Astrocyte of the cerebellum (primary cell): Measurements from ENCODE around the gene AMZ2.
"Not testable (repeated sequence)": the region's sequence is repeated elsewhere in the genome, so short reads cannot be mapped to it uniquely, and the experiment has no call there.

Experiments used
- DNase-seq: peaks from one replicate; pipeline ENCODE4 v3.0.0-alpha.2; 2011; ENCODE audit warnings: low read depth
- H3K4me3 ChIP-seq: 2 replicates; pipeline ENCODE4 v1.5.1; 2011; ENCODE audit warnings: mild to moderate bottlenecking, low read depth, low read length, moderate library complexity
- in situ Hi-C: cut with HindIII; loops from 2 replicates; pipeline ENCODE4 v1.10.0; 2017; ENCODE audit warnings: low sequenced_read_pairs
- TF ChIP-seq, protein P1 (sequence below): IDR thresholded peaks from 2 replicates; pipeline ENCODE4 v1.5.1; 2012; ENCODE audit warnings: low read length, low read depth, moderate library complexity, mild to moderate bottlenecking; ENCODE audit errors: missing control alignments

The AMZ2 gene

GRCh38 chr17:68231541-68231940 lies 16.3 kb upstream of the AMZ2 start:
- no peak for DNase-seq
- H3K4me3 ChIP-seq = no peak overlapping the region
- in situ Hi-C loops = no loop called here
- TF ChIP-seq, protein P1, sequence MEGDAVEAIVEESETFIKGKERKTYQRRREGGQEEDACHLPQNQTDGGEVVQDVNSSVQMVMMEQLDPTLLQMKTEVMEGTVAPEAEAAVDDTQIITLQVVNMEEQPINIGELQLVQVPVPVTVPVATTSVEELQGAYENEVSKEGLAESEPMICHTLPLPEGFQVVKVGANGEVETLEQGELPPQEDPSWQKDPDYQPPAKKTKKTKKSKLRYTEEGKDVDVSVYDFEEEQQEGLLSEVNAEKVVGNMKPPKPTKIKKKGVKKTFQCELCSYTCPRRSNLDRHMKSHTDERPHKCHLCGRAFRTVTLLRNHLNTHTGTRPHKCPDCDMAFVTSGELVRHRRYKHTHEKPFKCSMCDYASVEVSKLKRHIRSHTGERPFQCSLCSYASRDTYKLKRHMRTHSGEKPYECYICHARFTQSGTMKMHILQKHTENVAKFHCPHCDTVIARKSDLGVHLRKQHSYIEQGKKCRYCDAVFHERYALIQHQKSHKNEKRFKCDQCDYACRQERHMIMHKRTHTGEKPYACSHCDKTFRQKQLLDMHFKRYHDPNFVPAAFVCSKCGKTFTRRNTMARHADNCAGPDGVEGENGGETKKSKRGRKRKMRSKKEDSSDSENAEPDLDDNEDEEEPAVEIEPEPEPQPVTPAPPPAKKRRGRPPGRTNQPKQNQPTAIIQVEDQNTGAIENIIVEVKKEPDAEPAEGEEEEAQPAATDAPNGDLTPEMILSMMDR = no peak

- DNase-seq = peak; percentile 22
- H3K4me3 ChIP-seq, in situ Hi-C loops: not testable (repeated sequence)
Measured at GRCh38 chr17:68232741-68233140, 15.1 kb upstream of the AMZ2 start.

GRCh38 chr17:68234726-68235335 lies 13.0 kb upstream of the AMZ2 start:
- in situ Hi-C loops, H3K4me3 ChIP-seq: not testable (repeated sequence)
- peak; percentile 81 for DNase-seq

GRCh38 chr17:68235336-68235791 lies 12.5 kb upstream of the AMZ2 start:
- H3K4me3 ChIP-seq, in situ Hi-C loops, DNase-seq: not testable (repeated sequence)

- DNase-seq, in situ Hi-C loops, H3K4me3 ChIP-seq: not testable (repeated sequence)
Measured at GRCh38 chr17:68237369-68238163, 10.3 kb upstream of the AMZ2 start.

DNA sequence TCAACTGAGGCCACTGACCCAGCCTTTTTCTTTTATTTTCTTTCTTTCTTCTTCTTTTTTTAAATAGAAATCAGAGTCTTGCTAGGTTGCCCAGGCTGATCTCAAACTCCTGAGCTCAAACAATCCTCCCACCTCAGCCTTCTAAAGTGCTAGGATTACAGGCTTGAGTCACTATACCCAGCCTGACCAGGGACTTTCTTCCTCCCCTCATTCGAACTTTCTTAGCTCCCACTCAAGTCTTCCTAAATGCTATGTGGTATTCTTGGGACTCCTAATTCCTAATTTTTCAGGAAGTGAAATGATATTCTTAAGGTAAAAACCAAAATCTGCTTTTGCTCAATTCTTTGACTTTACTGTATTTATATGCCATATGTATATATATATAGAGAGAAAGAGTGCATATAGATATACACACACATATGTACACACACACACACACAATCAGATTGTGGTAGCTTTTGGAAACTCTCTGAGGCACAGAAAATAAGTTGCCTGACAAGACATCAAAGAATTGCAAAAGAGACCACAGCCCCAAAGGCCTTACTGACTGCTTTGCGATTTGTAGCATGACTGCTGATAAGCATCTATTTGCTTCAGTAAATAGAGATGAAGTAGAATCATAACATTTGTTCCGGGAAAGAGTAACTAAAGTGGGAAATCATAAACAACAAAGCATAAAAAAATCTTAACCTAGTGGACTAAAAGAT lies 9.5 kb upstream of the AMZ2 start:
- in situ Hi-C loops = no loop called here
- no peak overlapping the region for H3K4me3 ChIP-seq
- no peak for DNase-seq
- TF ChIP-seq, protein P1 = no peak

DNA sequence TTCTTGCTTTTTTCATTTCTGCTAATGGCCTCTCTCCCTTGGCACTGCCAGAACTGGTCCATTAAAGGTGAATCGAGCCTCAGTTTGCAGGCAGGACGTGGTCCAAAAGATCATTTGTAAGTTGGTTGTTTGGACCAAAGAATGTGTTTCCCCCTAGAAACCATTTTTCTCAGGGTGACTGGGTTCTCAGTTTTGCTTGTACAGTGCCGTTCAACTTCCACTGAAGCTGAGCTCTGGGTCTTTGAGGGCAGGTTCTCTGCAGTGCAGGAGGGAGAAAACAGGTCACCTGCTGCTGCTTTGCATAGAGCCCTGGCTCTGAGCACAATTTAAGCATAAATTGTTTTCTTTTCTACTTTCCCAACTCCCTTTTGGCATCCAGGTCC lies 9.0 kb upstream of the AMZ2 start:
- DNase-seq = no peak
- TF ChIP-seq, protein P1 = no peak
- no peak overlapping the region for H3K4me3 ChIP-seq
- in situ Hi-C loops = no loop called here

DNA sequence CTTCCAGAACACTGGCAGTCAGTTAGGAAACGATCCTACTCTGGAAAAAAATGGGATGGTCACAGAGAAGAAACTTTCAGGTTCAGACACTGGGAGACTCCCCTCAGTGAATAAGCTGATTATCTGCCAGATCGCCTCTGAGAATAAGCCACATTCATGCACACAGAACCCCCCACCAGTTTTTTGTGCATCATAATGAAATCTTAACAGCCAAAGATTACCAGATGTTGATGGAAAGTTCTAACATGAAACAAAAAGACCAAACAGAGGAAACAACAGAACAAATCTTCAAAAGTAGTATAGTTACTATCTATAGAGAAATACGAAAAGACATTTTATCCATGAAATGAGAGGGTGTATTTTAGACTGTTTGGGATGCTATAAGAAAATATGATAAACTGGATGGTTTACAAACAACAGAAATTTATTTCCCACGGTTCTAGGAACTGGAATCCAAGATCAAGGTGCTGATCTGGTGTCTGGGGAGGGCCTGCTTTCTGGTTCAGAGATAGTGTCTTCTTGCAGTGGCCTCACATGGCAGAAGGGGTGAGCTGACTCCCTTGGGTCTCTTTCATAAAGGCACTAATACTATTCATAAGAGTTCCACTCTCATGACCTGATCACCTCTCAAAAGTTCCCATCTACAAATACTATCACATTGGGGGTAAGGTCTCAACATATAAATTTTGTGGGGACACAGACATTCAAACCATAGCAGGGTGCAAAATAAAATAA lies 8.0 kb upstream of the AMZ2 start:
- in situ Hi-C loops = no loop called here
- DNase-seq = no peak
- no peak overlapping the region for H3K4me3 ChIP-seq
- TF ChIP-seq, protein P1 = no peak
